Sigmoid colon (tissue), 7 donors: ENCODE measurements around the gene WDR26. TPM values are rescaled to one million over a fixed set of nuclear protein-coding genes. Genes with fewer than 3 reads are reported as not detected.

Experiments used
- DNase-seq: peaks from one replicate; pipeline ENCODE4 v3.0.0-alpha.2; 2019
- H3K27ac ChIP-seq, 4 donors: fragments of 200-600 bp; sonication (generic); one replicate each; pipeline ENCODE4 v1.5.1; 2016 to 2019; ENCODE audit warnings: mild to moderate bottlenecking in 1 of 4
- H3K27me3 ChIP-seq, 3 donors: fragments of 200-600 bp; sonication (generic); one replicate each; pipeline ENCODE4 v1.5.1; 2019; ENCODE audit warnings: mild to moderate bottlenecking in 1 of 3
- H3K36me3 ChIP-seq, 4 donors: fragments of 200-600 bp; sonication (generic); one replicate each; pipeline ENCODE4 v1.5.1; 2016 to 2019
- H3K4me1 ChIP-seq, 4 donors: fragments of 200-600 bp; sonication (generic); one replicate each; pipeline ENCODE4 v1.5.1; 2017 to 2019
- H3K4me3 ChIP-seq, 4 donors: fragments of 200-600 bp; sonication (generic); one replicate each; pipeline ENCODE4 v1.5.1; 2017 to 2019; ENCODE audit warnings: mild to moderate bottlenecking in 2 of 4, moderate library complexity in 1 of 4
- H3K9me3 ChIP-seq, 4 donors: fragments of 200-600 bp in 3 of 4; sonication (generic) in 3 of 4; one replicate each; pipeline versions ENCODE4 v1.5.1 to v1.6.1; 2013 to 2019
- CTCF ChIP-seq, 4 experiments: fragments of 450-650 bp in 3 of 4; fragments of 200-600 bp in 1 of 4; IDR thresholded peaks; one replicate each; pipeline ENCODE4 v1.5.1; 2016 to 2019; ENCODE audit warnings: antibody characterized with exemption in 4 of 4, mild to moderate bottlenecking in 3 of 4, moderate library complexity in 2 of 4
- EP300 ChIP-seq, 4 donors: sonication (generic); formaldehyde crosslinking; IDR thresholded peaks; one replicate each; pipeline ENCODE4 v1.6.1; 2017; ENCODE audit warnings: antibody characterized with exemption in 4 of 4
- POLR2A ChIP-seq, 2 donors: fragments of 450-650 bp; IDR thresholded peaks; one replicate each; pipeline ENCODE4 v1.6.1; 2016; ENCODE audit warnings: antibody characterized with exemption in 2 of 2, mild to moderate bottlenecking in 2 of 2, moderate library complexity in 2 of 2
- POLR2AphosphoS5 ChIP-seq, 4 donors: sonication (generic); formaldehyde crosslinking; IDR thresholded peaks; one replicate each; pipeline ENCODE4 v1.6.1; 2017; ENCODE audit warnings: antibody characterized with exemption in 4 of 4
- WGBS, 2 donors: extraction: QIAGEN DNeasy Blood & Tissue Kit; methylation state at CpG; one replicate each; pipeline ENCODE4 v1.1.7; 2013; 5-methylcytosine and 5-hydroxymethylcytosine counted together
- intact Hi-C: fragments of 100-400 bp; cut with DNase I; formaldehyde crosslinking; loops from one replicate; pipeline ENCODE4 v1.15.1; 2023
- polyA plus RNA-seq, 3 donors: library from polyadenylated mRNA; stranded (reverse); fragments of 200-250 nt; gene quantifications; one replicate each; pipeline ENCODE4 v1.2.3, GENCODE V29; 2013
- small RNA-seq, 3 donors: library from RNA; depleted of rRNA; stranded (forward); fragments of <200 nt; gene quantifications; one replicate each; pipeline ENCODE3, GENCODE V24; 2016
- total RNA-seq, 4 donors: library from RNA; depleted of rRNA; stranded (reverse); fragments of >200 nt; gene quantifications; one replicate each; pipeline ENCODE4 v1.1.0, GENCODE V29; 2016
- donor health status: healthy with polysubstance abuse.
- donor health status: Bipolar disorder and iron deficiency.
- donor health status: healthy.

The WDR26 gene
- total and polyA plus RNA-seq, 7 donors = 27.6 to 105 (median 63.3) TPM

DNA sequence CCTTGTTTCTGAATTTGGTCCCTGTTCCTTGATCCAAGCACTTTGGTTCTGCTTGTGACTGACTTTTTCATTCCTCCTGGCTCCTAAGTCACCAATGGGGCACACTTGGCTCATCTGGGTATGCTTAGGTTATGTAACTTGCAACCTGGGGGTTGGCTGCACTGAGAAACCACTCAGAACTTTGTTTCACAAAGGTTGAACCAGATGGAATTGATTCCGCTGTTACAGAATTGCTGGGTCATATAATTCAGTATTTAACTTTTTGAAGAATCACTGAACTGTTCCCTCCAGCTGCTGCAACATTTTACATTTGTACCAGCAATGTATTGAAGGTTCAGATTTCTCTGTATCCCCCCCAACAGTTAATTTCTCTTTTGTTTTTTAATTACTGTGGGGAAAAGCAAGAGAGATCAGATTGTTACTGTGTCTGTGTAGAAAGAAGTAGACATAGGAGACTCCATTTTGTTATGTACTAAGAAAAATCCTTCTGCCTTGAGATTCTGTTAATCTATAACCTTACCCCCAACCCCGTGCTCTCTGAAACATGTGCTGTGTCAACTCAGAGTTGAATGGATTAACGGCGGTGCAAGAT lies 95.1 kb downstream of the WDR26 start:
- Histone ChIP-seq H3K27ac (no peak overlapping the region), H3K36me3 (no peaks in the 10 kb centered on the region), H3K4me1 (peaks cover 0 to 9% (median 5%) of the 10 kb centered on the region in 4 donors), H3K9me3 (peaks cover 0 to 12% (median 6%) of the 10 kb centered on the region in 4 donors), H3K4me3 (no peak overlapping the region), H3K27me3 (peaks cover 4 to 17% (median 5%) of the 10 kb centered on the region in 3 donors)
- intact Hi-C loops = no loop called here
- WGBS, 2 donors = 47 to 50% methylated on average over 2 to 3 of the region's 4 CpGs
- no peak for DNase-seq
- TF ChIP-seq CTCF (IDR thresholded peaks at IDR 0.05) = no peak
- TF ChIP-seq POLR2A (IDR thresholded peaks at IDR 0.05) = no peak
- no peak for TF ChIP-seq POLR2AphosphoS5 (IDR thresholded peaks at IDR 0.05)
- no peak for TF ChIP-seq EP300 (IDR thresholded peaks at IDR 0.05)

DNA sequence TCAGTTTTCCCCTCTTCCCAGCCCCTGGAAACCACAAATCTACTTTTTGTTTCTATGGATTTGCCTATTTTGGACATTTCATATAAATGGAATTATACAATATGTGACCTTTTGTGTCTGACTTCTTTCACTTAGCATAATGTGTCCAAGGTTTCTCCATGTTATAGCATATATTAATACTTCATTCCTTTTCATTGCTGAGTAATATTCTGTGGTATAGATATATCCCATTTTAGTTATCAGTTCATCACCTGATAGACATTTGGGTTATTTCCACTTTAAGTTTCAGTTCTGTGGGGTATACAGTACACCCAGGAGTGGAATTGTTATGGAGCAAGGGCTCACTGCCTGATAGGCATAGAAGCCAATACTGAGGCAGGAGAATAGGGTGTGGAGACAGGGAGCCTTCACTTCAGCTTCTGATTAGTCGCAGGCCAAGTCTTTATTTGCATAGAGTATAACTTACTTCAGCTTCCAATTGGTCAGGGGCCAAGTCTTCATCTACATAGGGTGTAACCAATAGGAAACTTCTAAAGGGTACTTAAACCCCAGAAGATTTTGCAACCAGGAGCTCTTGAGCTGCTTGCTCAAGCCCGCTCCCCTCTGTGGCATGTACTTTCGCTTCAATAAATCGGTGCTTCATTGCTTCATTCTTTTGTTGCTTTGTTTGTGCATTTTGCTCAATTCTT lies 96.3 kb downstream of the WDR26 start:
- no peak for DNase-seq
- Histone ChIP-seq H3K27ac (no peak overlapping the region), H3K4me3 (no peak overlapping the region), H3K9me3 (peaks cover 0 to 3% (median 0%) of the 10 kb centered on the region in 4 donors), H3K27me3 (peaks cover 4 to 17% (median 5%) of the 10 kb centered on the region in 3 donors), H3K4me1 (peaks cover 0 to 9% (median 5%) of the 10 kb centered on the region in 4 donors), H3K36me3 (no peaks in the 10 kb centered on the region)
- TF ChIP-seq CTCF (IDR thresholded peaks at IDR 0.05) (no peak), EP300 (IDR thresholded peaks at IDR 0.05) (no peak), POLR2A (IDR thresholded peaks at IDR 0.05) (no peak)
- intact Hi-C loops = no loop called here
- WGBS, 2 donors = 81 to 93% methylated on average over 4 of the region's 4 CpGs

Small RNAs within 50 kb of the gene (small RNA-seq; reads per million reads assigned to genes)
- gene MIR4742 = 0 reads per million in 3 donors

Other genes with a start within 250 kb of the WDR26 start
- gene NVL, start 104.6 kb downstream of the WDR26 start, total RNA-seq = 10 to 100 TPM; 21.4 to 26.6 (median 24.5) TPM
- gene NVL, start 104.6 kb downstream of the WDR26 start, polyA plus RNA-seq = 10 to 100 TPM; 25.0 to 32.4 (median 30.6) TPM
- gene CNIH4, start 77.9 kb downstream of the WDR26 start, total RNA-seq = 10 to 100 TPM; 26.0 to 42.8 (median 28.7) TPM
- 10 to 100 TPM; 37.2 to 65.5 (median 57.1) TPM for gene CNIH4, start 77.9 kb downstream of the WDR26 start, polyA plus RNA-seq
- 1 to 10 TPM; 1.4 to 2.8 (median 2.3) TPM for gene CNIH3, start 181.5 kb upstream of the WDR26 start, total RNA-seq
- gene CNIH3, start 181.5 kb upstream of the WDR26 start, polyA plus RNA-seq = 1 to 10 TPM in 2 of 3 donors, under 1 TPM in 1; 0.60 to 1.4 (median 1.0) TPM